Measurements from ENCODE around the gene HDX. TPM values are rescaled to one million over a fixed set of nuclear protein-coding genes. Genes with fewer than 3 reads are reported as not detected.
"Not testable (repeated sequence)": the region's sequence is repeated elsewhere in the genome, so short reads cannot be mapped to it uniquely, and the experiment has no call there.

Gene HDX
- total RNA-seq, result 1.2 TPM
- long read RNA-seq, full-length matches to known transcripts, result 1 of 2 reads
- long read RNA-seq, partial matches to known transcripts, result 0 of 2 reads
- long read RNA-seq, other reads (novel, unspliced or antisense), result 1 of 2 reads

- ATAC-seq (ENCODE audit: poor library complexity) (peak; percentile 100), DNase-seq (peak; percentile 91)
- intact Hi-C loops (cut with DNase I), result no loop called here
These were observed at the start of gene HDX for GRCh38 chrX:84501798-84502628. HDX (minus strand) TSS chrX:84502453; CDS start chrX:84475397, 27,056 bp downstream.

GRCh38 chrX:84541315-84541714 lies 39.1 kb upstream of the HDX start:
- DNase-seq; ATAC-seq (ENCODE audit: poor library complexity); intact Hi-C loops (cut with DNase I): not testable (repeated sequence)

DNA sequence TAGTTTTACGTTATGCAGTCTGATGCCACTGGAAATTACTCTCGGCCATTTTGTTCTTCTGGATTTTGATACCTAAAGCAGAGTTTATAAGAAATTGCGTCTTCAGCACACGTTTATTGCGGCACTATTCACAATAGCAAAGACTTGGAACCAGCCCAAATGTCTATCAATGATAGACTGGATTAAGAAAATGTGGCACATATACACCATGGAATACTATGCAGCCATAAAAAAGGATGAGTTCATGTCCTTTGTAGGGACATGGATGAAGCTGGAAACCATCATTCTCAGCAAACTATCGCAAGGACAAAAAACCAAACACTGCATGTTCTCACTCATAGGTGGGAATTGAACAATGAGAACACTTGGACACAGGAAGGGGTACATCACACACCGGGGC lies 35.4 kb upstream of the HDX start:
- intact Hi-C loops (cut with DNase I); ATAC-seq (ENCODE audit: poor library complexity): not testable (repeated sequence)

GRCh38 chrX:84488426-84488825 lies 13.8 kb downstream of the HDX start:
- intact Hi-C loops (cut with DNase I), result no loop called here
- no peak for DNase-seq
- ATAC-seq (ENCODE audit: poor library complexity), result no peak

More for the DNA sequence above, 35.4 kb upstream of the HDX start:
- DNase-seq, result not testable (repeated sequence)

GRCh38 chrX:84487365-84488353 lies 14.6 kb downstream of the HDX start:
- intact Hi-C loops (cut with DNase I), result no loop called here
- DNase-seq, result no peak
- no peak for ATAC-seq (ENCODE audit: poor library complexity)

- intact Hi-C loops (cut with DNase I), result no loop called here
- ATAC-seq (ENCODE audit: poor library complexity) (no peak), DNase-seq (no peak)
These were observed 23.2 kb downstream of the HDX start for GRCh38 chrX:84479086-84479485.

GRCh38 chrX:84477114-84477513 lies 25.1 kb downstream of the HDX start:
- no peak for DNase-seq

GRCh38 chrX:84475596-84475995 lies 26.7 kb downstream of the HDX start:
- no peak for DNase-seq
- ATAC-seq (ENCODE audit: poor library complexity), result no peak
- intact Hi-C loops (cut with DNase I), result no loop called here

More at GRCh38 chrX:84477114-84477513, 25.1 kb downstream of the HDX start:
- no peak for ATAC-seq (ENCODE audit: poor library complexity)
- intact Hi-C loops (cut with DNase I), result no loop called here

DNA sequence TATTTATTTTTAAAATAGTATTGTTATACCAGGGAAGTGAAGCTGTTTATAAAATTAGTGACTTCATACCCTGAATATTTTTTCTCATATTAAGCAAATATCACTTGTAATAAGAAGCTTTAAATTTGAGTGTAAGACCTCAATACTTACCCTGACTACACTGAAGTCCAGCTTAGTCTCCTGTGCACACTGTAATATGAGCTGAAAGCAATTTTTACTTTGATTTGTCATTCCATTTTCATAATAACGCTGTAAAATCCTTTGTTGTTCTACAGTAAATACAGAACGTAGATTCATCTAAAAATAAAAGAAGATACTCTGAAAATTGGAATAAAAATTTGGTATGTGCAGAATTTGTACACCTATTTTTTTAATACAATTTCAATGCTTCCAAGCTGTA lies 27.2 kb downstream of the HDX start:
- intact Hi-C loops (cut with DNase I), result no loop called here
- ATAC-seq (ENCODE audit: poor library complexity), result no peak
- no peak for DNase-seq

DNA sequence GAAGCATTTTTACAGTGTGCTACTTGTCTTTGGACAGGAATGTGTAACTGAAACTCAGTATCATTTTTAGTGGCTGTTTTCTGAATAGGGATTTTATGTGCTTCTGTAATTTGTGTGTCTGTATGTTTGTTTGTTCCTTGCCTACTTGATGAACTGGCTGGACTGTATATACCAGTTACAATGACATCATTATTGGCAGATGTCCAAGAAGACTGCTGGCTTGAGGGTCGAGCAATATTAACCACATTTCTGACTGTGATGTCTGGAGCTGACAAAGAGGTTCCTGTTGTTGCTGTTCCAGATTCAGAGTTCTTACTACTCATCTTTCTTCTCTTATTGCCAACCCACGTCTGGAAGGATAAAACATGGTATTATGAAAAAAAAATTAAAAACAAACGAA lies 33.0 kb downstream of the HDX start:
- DNase-seq, result no peak
- no peak for ATAC-seq (ENCODE audit: poor library complexity)
- intact Hi-C loops (cut with DNase I), result no loop called here

DNA sequence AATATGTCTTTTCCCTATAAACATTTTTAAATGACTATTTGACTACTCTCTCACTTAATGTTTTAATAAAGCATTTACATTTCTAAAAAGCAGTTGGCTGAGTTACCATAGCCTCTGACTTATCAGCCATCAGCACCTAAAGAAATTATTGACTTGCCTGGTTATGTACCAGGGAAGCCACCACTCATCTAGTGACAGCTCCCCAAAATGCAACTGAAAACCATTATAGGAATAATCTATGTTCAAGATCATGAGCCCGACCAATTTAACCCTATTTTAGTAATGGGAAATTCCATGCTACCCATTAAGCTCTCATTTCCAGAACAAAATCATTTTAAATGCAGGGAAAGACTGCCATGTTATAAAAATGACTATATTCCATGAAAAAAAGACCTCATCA lies 34.4 kb downstream of the HDX start:
- no peak for DNase-seq
- intact Hi-C loops (cut with DNase I), result no loop called here
- no peak for ATAC-seq (ENCODE audit: poor library complexity)

- DNase-seq, result peak; percentile 23
- no peak for ATAC-seq (ENCODE audit: poor library complexity)
- intact Hi-C loops (cut with DNase I), result no loop called here
These were observed 48.7 kb downstream of the HDX start for GRCh38 chrX:84453351-84454246.

- intact Hi-C loops (cut with DNase I), result no loop called here
- ATAC-seq (ENCODE audit: poor library complexity) (no peak), DNase-seq (no peak)
These were observed 61.1 kb downstream of the HDX start for GRCh38 chrX:84441143-84441542.

- intact Hi-C loops (cut with DNase I), result no loop called here
- peak; percentile 25 for ATAC-seq (ENCODE audit: poor library complexity)
- DNase-seq, result no peak
These were observed 87.1 kb downstream of the HDX start for GRCh38 chrX:84415140-84415539.

DNA sequence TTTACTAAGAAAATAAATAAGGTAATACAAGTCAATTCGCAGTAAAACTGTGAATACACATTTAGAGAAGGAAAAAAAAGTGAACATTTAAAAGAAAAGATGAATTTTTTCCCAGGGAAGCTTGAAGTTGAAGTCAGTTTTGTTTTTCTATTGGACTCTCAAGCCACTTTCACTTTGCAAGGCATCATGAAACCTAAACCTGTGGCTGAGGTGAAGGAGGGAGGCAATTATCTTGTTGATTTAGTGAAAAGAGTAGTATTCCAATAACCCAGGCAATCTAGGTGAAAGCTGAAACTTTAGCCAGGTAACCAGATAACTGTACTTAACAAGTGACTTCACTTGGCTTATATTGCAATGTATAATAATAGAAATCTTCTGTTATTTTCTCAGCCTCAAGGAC lies 138.6 kb downstream of the HDX start:
- intact Hi-C loops (cut with DNase I), result no loop called here
- DNase-seq, result no peak

GRCh38 chrX:84363051-84363450 lies 139.2 kb downstream of the HDX start:
- ATAC-seq (ENCODE audit: poor library complexity) (no peak), DNase-seq (no peak)
- intact Hi-C loops (cut with DNase I), result no loop called here

More for the DNA sequence above, 138.6 kb downstream of the HDX start:
- ATAC-seq (ENCODE audit: poor library complexity), result no peak

DNA sequence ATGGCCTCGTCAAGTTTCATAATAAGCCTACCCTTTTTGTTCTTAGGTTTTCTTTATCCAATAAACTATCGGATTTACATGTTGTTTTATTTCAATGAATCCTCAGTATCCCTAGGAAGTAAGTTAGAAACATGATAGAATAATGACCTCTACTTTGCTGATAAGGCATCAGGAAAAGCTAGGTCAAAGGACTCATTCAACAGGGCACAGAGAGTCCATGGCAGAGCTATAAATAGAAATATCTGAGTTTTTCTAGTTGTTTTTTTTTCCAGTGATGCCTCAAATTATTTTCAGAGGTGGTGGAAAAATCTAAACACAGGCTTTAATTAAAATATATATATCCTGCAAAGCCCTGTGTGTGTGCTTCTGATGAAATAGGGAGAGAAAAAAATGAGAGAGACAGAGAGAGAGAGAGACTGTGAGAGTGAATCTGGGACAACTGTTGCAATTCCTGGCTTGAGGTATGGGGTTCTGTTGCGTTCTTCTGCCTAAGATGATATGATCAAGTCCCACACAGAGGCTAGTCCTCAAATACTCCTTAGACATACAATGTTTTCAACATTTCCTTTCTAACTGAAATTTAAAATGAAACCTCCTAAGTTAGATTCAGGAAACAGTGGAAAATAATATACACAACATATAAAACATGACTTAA lies 139.9 kb downstream of the HDX start:
- intact Hi-C loops (cut with DNase I), result no loop called here
- ATAC-seq (ENCODE audit: poor library complexity) (peak; percentile 63), DNase-seq (no peak)

- DNase-seq, result no peak
- intact Hi-C loops (cut with DNase I), result no loop called here
- ATAC-seq (ENCODE audit: poor library complexity), result no peak
These were observed 144.0 kb downstream of the HDX start for GRCh38 chrX:84358271-84358670.
